SKM-1 treated with dmso at 0.1 percent for 144 hours (cell line): ENCODE data around the gene ATP1A2.
"Not testable (repeated sequence)": the region's sequence is repeated elsewhere in the genome, so short reads cannot be mapped to it uniquely, and the experiment has no call there.

Experiments
- DNase-seq: peaks from one replicate; lab custom pipeline; 2025; ENCODE audit not compliant: unreplicated experiment; lab: John Stamatoyannopoulos, UW

Gene ATP1A2

DNA sequence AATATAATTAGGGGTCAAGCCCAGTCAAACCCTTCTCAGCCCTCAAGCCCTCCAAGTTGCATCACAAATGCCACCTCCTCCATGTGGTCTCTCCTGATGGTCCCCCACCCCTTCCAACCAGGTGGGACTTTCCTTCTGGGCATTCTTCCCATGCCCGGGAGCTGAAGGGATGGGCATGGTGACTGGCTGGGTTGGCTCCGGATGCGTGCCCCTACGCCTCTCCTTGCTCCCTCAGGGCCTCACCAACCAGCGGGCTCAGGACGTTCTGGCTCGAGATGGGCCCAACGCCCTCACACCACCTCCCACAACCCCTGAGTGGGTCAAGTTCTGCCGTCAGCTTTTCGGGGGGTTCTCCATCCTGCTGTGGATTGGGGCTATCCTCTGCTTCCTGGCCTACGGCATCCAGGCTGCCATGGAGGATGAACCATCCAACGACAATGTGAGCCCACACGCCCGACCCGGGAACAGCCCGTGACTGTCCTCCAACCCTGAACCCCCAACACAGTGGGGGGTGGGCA lies 7.5 kb downstream of the ATP1A2 start:
- DNase-seq: no peak

- DNase-seq: no peak
Measured at GRCh38 chr1:160123726-160124125, 8.2 kb downstream of the ATP1A2 start.

GRCh38 chr1:160124705-160125478 lies 9.3 kb downstream of the ATP1A2 start:
- DNase-seq: no peak

- DNase-seq: no peak
Measured at GRCh38 chr1:160125746-160126145, 10.2 kb downstream of the ATP1A2 start.

DNA sequence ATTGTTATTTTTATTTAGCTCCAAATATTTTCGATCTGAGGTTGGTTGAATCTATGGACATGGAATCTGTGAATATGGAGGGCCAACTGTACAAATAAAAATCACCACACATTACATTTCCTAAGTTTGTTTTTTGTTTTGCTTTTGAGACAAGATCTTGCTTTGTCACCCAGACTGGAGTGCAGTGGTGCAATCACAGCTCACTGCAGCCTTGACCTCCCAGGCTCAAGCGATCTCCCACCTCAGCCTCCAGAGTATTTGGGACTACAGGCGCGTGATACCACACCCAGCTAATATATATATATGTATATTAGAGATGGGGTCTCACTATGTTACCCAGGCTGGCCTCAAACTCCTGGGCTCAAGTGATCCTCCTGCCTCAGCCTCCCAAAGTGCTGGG lies 10.8 kb downstream of the ATP1A2 start:
- DNase-seq: not testable (repeated sequence)

- no peak for DNase-seq
Measured at GRCh38 chr1:160127381-160127780, 11.8 kb downstream of the ATP1A2 start.

DNA sequence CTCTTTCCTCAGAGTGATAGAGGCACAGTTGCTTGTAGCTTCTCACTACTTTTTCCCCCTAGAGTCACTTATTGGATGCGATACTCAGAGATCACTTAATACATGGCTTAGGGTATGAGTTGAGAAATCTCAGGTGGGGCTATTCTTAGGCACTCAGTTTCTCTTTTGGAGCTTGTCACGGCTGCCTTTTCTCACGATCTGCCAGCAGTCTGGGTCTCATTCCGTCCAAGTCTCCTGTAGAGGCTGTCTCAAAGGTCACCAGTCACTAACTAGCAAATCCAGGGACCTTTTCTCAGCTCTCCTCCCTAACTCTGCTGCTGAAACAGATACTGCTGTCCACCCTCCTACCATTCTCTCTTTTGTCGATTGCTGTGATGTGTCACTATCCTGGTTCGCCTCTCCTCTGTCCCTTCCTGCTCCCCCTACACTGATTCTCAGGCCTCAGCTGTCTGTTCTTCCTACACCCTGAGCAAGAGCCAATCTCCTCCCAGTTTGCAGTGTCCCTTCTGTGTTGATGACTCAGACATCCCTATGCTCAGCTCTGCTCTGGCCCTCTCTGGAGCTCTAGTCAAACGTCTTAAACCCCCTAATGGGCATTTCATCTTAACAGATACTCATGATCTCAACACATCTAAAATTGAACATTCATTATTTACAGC lies 12.4 kb downstream of the ATP1A2 start:
- DNase-seq: no peak

DNA sequence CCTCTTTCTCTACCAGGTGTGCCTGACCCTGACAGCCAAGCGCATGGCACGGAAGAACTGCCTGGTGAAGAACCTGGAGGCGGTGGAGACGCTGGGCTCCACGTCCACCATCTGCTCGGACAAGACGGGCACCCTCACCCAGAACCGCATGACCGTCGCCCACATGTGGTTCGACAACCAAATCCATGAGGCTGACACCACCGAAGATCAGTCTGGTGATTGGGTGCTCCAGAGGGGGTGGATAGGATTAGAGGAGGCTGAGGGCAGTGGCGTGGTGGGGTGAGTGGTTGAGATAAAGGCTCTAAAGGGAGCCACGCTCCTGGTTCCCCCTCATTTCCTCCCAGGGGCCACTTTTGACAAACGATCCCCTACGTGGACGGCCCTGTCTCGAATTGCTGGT lies 13.1 kb downstream of the ATP1A2 start:
- DNase-seq: no peak

DNA sequence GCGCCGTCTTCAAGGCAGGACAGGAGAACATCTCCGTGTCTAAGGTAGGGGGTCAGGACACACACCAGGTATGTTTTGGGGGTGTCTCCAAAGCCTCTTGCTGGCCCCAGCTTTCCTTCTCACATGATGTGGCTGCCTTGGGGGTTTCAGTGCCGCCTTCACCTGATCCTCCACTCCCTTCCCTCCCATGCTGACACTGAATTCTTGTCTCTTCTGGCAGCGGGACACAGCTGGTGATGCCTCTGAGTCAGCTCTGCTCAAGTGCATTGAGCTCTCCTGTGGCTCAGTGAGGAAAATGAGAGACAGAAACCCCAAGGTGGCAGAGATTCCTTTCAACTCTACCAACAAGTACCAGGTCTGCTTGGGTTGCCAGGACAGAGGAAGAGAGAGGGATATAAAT lies 13.5 kb downstream of the ATP1A2 start:
- DNase-seq: no peak

GRCh38 chr1:160129558-160129957 lies 14.0 kb downstream of the ATP1A2 start:
- no peak for DNase-seq

DNA sequence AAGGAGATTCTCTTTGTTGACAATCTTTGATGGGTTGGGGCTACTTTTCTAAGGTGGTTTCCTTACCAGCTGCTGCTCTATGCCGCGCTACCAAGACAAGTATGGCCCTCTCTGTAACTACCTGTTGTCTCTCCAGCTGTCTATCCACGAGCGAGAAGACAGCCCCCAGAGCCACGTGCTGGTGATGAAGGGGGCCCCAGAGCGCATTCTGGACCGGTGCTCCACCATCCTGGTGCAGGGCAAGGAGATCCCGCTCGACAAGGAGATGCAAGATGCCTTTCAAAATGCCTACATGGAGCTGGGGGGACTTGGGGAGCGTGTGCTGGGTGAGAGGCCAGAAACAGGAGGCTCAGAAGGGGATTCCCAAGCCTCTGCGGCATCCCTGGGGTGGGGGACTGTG lies 14.4 kb downstream of the ATP1A2 start:
- DNase-seq: no peak

- DNase-seq: no peak
Measured at GRCh38 chr1:160130486-160130885, 14.9 kb downstream of the ATP1A2 start.

DNA sequence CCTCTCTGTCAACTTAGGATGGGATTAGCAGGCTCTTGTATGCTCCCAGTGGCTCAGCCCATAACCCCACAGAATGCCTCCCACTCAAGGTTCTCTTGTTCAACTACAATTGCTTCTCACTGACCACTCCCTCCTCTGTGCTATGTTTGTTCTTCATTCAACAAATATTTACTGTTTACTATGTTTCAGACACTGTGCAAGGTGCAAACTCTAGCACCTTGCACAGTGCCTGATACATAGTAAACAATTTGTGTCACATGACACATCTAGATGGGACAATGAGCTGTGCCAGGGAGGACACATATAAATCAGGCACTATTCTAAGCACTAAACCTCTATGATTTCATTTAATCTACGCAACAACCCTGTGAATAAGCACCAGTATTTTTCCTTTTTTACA lies 15.4 kb downstream of the ATP1A2 start:
- DNase-seq: no peak

DNA sequence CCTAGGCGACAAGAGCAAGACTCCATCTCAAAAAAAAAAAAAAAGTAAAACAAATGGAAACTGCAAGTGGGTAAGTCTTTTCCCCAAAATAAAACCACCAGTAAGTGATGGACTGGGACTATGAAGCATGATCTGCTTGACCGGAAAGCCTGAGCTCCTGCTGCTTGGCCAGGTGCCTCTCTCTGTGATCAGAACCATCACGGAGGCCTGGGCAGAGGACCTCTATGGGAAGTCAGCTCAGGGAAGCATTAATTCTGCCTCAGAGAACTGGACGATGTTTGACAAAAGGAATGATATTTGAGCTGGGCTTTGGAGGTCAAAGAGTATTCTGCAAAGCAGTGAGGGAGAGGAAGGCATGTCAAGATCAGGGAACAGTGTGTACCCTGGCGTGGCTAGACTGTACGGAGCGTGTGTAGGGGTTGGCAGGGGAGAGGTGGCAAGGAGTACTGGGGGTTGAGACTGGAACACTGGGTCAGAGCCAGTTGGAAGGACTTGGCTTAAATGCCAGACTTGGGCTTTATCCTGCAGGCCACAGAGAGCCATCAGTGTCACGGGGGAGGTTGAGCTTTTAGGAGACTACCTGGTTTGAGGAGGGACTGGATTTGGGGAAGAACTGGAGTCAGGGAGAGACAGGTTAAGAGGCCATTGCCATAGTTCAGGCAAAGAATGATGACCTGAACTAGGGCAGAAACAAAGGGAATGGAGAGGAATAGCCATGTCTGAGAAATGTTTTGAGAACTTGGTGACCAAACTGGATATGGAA lies 16.4 kb downstream of the ATP1A2 start:
- no peak for DNase-seq

- DNase-seq: no peak
Measured at GRCh38 chr1:160133990-160134770, 18.6 kb downstream of the ATP1A2 start.

DNA sequence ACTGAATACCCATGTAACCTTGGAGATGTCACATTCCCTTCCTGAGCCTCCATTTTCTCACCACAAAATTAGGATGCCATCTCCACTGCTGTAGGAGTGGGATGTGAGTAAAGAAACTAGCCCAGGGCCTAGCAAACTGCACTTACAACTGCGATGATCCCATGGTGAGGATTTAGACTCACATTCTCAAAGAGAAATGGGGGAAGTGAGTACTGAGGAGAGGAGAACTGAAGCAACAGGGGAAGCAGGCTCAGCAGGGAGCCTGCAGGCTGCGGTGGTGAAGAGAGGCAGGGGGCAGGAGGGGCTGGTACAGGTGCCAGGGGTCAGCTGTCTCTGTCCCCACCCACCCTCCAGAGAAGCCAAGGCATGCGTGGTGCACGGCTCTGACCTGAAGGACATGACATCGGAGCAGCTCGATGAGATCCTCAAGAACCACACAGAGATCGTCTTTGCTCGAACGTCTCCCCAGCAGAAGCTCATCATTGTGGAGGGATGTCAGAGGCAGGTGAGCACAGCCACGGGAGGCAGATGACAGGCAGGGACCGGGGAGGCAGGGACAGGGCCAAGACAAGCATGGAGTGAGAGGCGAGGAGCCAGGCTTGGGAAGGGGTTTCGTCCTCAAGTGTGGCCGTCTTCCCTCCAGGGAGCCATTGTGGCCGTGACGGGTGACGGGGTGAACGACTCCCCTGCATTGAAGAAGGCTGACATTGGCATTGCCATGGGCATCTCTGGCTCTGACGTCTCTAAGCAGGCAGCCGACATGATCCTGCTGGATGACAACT lies 19.4 kb downstream of the ATP1A2 start:
- DNase-seq: no peak

- DNase-seq: no peak
Measured at GRCh38 chr1:160136121-160136925, 20.8 kb downstream of the ATP1A2 start.

- no peak for DNase-seq
Measured at GRCh38 chr1:160136926-160137200, 21.3 kb downstream of the ATP1A2 start.

DNA sequence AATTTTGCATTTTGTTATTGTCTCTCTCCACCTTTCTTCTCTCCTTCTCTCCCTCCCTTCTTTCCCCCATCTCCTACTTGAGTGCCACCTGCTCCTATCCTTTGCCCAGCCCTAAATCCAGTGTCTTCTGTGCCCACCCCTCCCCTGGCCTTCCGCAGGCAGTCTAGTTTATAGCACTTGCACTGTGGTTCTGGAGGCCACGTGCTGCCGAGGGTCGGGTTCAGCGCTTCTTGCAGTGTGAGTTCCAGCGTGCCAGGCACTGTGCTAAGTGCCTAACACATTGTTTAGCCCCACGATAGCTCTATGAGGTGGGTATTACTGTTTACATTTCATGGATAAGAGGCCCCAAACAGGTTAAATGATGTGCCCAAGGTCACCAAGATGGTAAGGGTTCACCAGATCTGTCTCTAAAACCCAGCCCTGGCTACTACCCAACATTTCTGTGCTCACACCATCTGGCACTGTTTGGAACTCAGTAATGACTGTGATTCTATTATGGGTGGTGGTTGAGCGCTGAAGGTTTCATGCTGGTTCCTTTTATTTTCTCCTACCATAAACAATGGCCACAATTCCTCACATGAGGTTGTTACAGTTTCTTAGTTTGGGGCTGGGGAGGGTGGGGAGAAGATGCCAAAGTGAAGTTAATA lies 21.8 kb downstream of the ATP1A2 start:
- no peak for DNase-seq
